ENCODE data around the gene EVA1A.
A peak's percentile ranks its signal among the peaks of the same experiment; 100 is the strongest.

Gene EVA1A

GRCh38 chr2:75562513-75562864 lies 1.8 kb upstream of the EVA1A start:
- DNase-seq: no peak

GRCh38 chr2:75561566-75562512 lies 1.1 kb upstream of the EVA1A start:
- DNase-seq: no peak

- DNase-seq: peak; percentile 24
Measured at GRCh38 chr2:75560022-75560767, 544 bp downstream of the EVA1A start.

- DNase-seq: no peak
Measured at GRCh38 chr2:75559680-75560021, 1.1 kb downstream of the EVA1A start.

- peak; percentile 85 for DNase-seq
Measured at GRCh38 chr2:75558786-75559679, 1.7 kb downstream of the EVA1A start.

GRCh38 chr2:75558136-75558535 lies 2.6 kb downstream of the EVA1A start:
- no peak for DNase-seq

GRCh38 chr2:75557474-75558133 lies 3.1 kb downstream of the EVA1A start:
- no peak for DNase-seq

- DNase-seq: peak; percentile 18
Measured at GRCh38 chr2:75556679-75557366, 3.9 kb downstream of the EVA1A start.

GRCh38 chr2:75555701-75556100 lies 5.0 kb downstream of the EVA1A start:
- no peak for DNase-seq

- DNase-seq: no peak
Measured at GRCh38 chr2:75553935-75554531, 6.7 kb downstream of the EVA1A start.

- DNase-seq: no peak
Measured at GRCh38 chr2:75552222-75552621, 8.5 kb downstream of the EVA1A start.

- DNase-seq: no peak
Measured at GRCh38 chr2:75551434-75551833, 9.3 kb downstream of the EVA1A start.

- DNase-seq: no peak
Measured at GRCh38 chr2:75549401-75550253, 11.1 kb downstream of the EVA1A start.

GRCh38 chr2:75548036-75548573 lies 12.6 kb downstream of the EVA1A start:
- DNase-seq: no peak

- peak; percentile 56 for DNase-seq
Measured at GRCh38 chr2:75547345-75548035, 13.2 kb downstream of the EVA1A start.

- no peak for DNase-seq
Measured at GRCh38 chr2:75545922-75546321, 14.8 kb downstream of the EVA1A start.

- no peak for DNase-seq
Measured at GRCh38 chr2:75545387-75545786, 15.4 kb downstream of the EVA1A start.

GRCh38 chr2:75543446-75543845 lies 17.3 kb downstream of the EVA1A start:
- DNase-seq: no peak

- DNase-seq: no peak
Measured at GRCh38 chr2:75541430-75541829, 19.3 kb downstream of the EVA1A start.

- peak; percentile 65 for DNase-seq
Measured at GRCh38 chr2:75540994-75541393, 19.7 kb downstream of the EVA1A start.
